SK-N-MC (cell line): ENCODE data around the gene JUP.

Experiments
- FOXP2 ChIP-seq: optimal IDR thresholded peaks from 2 replicates; pipeline ENCODE3; 2011; ENCODE audit warnings: mild to moderate bottlenecking, moderate library complexity; ENCODE audit not compliant: insufficient read depth; ENCODE audit errors: extremely low read length, control extremely low read depth
- POLR2AphosphoS5 ChIP-seq: IDR thresholded peaks from 2 replicates; pipeline ENCODE4 v1.6.1; 2012; ENCODE audit warnings: mild to moderate bottlenecking, low read depth, low read length, borderline replicate concordance

- no peak for TF ChIP-seq POLR2AphosphoS5
- no peak for TF ChIP-seq FOXP2
Observed at GRCh38 chr17:41794540-41794975, 8.0 kb upstream of the JUP start.
